HG02678 (cell line): ENCODE data around the gene TTBK1.
"Not testable (repeated sequence)": the region's sequence is repeated elsewhere in the genome, so short reads cannot be mapped to it uniquely, and the experiment has no call there.

Source experiments
- ATAC-seq: cut with Tn5 transposase; IDR thresholded peaks from one replicate; pipeline ENCODE4 v1.9.1; 2021; ENCODE audit warnings: mild to moderate bottlenecking, moderate library complexity; ENCODE audit not compliant: unreplicated experiment

Gene TTBK1

GRCh38 chr6:43302126-43302525 is 58.8 kb downstream of the TTBK1 start:
- no peak for ATAC-seq

GRCh38 chr6:43303006-43303405 is 59.7 kb downstream of the TTBK1 start:
- ATAC-seq: not testable (repeated sequence)

- ATAC-seq: no peak
Measured at GRCh38 chr6:43303751-43304331, 60.6 kb downstream of the TTBK1 start.

GRCh38 chr6:43304361-43304760 is 61.1 kb downstream of the TTBK1 start:
- no peak for ATAC-seq

GRCh38 chr6:43304882-43305281 is 61.6 kb downstream of the TTBK1 start:
- no peak for ATAC-seq

- ATAC-seq: no peak
Measured at GRCh38 chr6:43306086-43306485, 62.8 kb downstream of the TTBK1 start.

- no peak for ATAC-seq
Measured at GRCh38 chr6:43307451-43308100, 64.3 kb downstream of the TTBK1 start.

- peak; percentile 59 for ATAC-seq
Measured at GRCh38 chr6:43308101-43308989, 65.1 kb downstream of the TTBK1 start, which contains the start of gene CRIP3. Gene CRIP3 (minus strand): TSS chr6:43308826. CDS start chr6:43308792, 34 bp downstream.

GRCh38 chr6:43308990-43309477 is 65.8 kb downstream of the TTBK1 start:
- no peak for ATAC-seq

- ATAC-seq: no peak
Measured at GRCh38 chr6:43310134-43310533, 66.9 kb downstream of the TTBK1 start.

- no peak for ATAC-seq
Measured at GRCh38 chr6:43310624-43311023, 67.3 kb downstream of the TTBK1 start.

GRCh38 chr6:43311666-43312065 is 68.4 kb downstream of the TTBK1 start:
- no peak for ATAC-seq

GRCh38 chr6:43313813-43314212 is 70.5 kb downstream of the TTBK1 start:
- no peak for ATAC-seq

GRCh38 chr6:43318011-43318410 is 74.7 kb downstream of the TTBK1 start:
- no peak for ATAC-seq

GRCh38 chr6:43325876-43326275 is 82.6 kb downstream of the TTBK1 start:
- no peak for ATAC-seq

GRCh38 chr6:43328528-43328927 is 85.2 kb downstream of the TTBK1 start:
- ATAC-seq: no peak

- no peak for ATAC-seq
Measured at GRCh38 chr6:43331470-43331869, 88.2 kb downstream of the TTBK1 start.

- no peak for ATAC-seq
Measured at GRCh38 chr6:43331891-43332290, 88.6 kb downstream of the TTBK1 start.

GRCh38 chr6:43334466-43335095 is 91.3 kb downstream of the TTBK1 start:
- ATAC-seq: no peak

- no peak for ATAC-seq
Measured at GRCh38 chr6:43335469-43335868, 92.2 kb downstream of the TTBK1 start.

GRCh38 chr6:43336382-43336781 is 93.1 kb downstream of the TTBK1 start:
- no peak for ATAC-seq
